CD4-positive, alpha-beta T cell (primary cell): ENCODE data around the gene INTS3. TPM values are rescaled to one million over a fixed set of nuclear protein-coding genes. Genes with fewer than 3 reads are reported as not detected.

Source experiments
- ATAC-seq: fragments of 200-7000 bp; cut with Tn5 transposase; one replicate; pipeline ENCODE4 v1.10.0; 2022; ENCODE audit warnings: mild to moderate bottlenecking; ENCODE audit not compliant: poor library complexity
- CTCF ChIA-PET: fragments of 350-600 bp; sonication (Branson Sonifier 250); formaldehyde crosslinking; loops from one replicate; lab custom pipeline; 2021; ENCODE audit warnings: antibody characterized with exemption, inconsistent platforms; lab: Charles Lee
- POLR2A ChIA-PET: fragments of 350-600 bp; sonication (Branson Sonifier 250); formaldehyde crosslinking; loops from one replicate; lab custom pipeline; 2021; ENCODE audit warnings: antibody characterized with exemption, inconsistent platforms; lab: Charles Lee
- DNase-seq, 14 experiments: peaks; one replicate each; pipeline ENCODE4 v3.0.0-alpha.2; 2013 to 2020; ENCODE audit warnings: mixed read lengths in 2 of 14
- H3K27ac ChIP-seq, 2 donors: one replicate each; pipeline versions ENCODE4 v1.5.1 to v1.7.0; 2013; ENCODE audit warnings: low read length in 2 of 2, low read depth in 1 of 2, mild to moderate bottlenecking in 1 of 2
- H3K27me3 ChIP-seq, 2 experiments: 1 replicate in 1 of 2; 2 replicates in 1 of 2; pipeline versions ENCODE4 v1.6.1 to v1.7.0; 2013; ENCODE audit warnings: low read length in 2 of 2, control low read depth in 1 of 2, mild to moderate bottlenecking in 1 of 2, moderate library complexity in 1 of 2; ENCODE audit not compliant: insufficient read depth in 2 of 2, control insufficient read depth in 1 of 2
- H3K36me3 ChIP-seq: one replicate; pipeline ENCODE4 v1.6.1; 2013; ENCODE audit warnings: low read length, control low read depth; ENCODE audit not compliant: insufficient read depth
- H3K4me1 ChIP-seq: one replicate; pipeline ENCODE4 v1.6.1; 2013; ENCODE audit warnings: low read length, control low read depth; ENCODE audit not compliant: insufficient read depth
- H3K4me3 ChIP-seq: one replicate; pipeline ENCODE4 v1.5.1; 2013; ENCODE audit warnings: mild to moderate bottlenecking, low read length, moderate library complexity
- H3K9me3 ChIP-seq, 2 experiments: 1 replicate in 1 of 2; 2 replicates in 1 of 2; pipeline versions ENCODE4 v1.6.1 to v1.7.0; 2013; ENCODE audit warnings: low read length in 2 of 2, mild to moderate bottlenecking in 2 of 2, control low read depth in 1 of 2, moderate library complexity in 1 of 2; ENCODE audit not compliant: control insufficient read depth in 1 of 2, insufficient read depth in 1 of 2
- H3K27ac Mint-ChIP-seq: one replicate; pipeline ENCODE4 v1.8.0; 2020; ENCODE audit warnings: mixed read lengths
- H3K27me3 Mint-ChIP-seq: one replicate; pipeline ENCODE4 v1.8.0; 2021; ENCODE audit warnings: mixed read lengths
- H3K36me3 Mint-ChIP-seq: one replicate; pipeline ENCODE4 v1.8.0; 2021; ENCODE audit warnings: low read depth, mixed read lengths
- H3K4me1 Mint-ChIP-seq: one replicate; pipeline ENCODE4 v1.8.0; 2021; ENCODE audit warnings: low read depth, mixed read lengths
- H3K4me3 Mint-ChIP-seq: one replicate; pipeline ENCODE4 v1.8.0; 2020; ENCODE audit warnings: mild to moderate bottlenecking, mixed read lengths
- H3K9me3 Mint-ChIP-seq: one replicate; pipeline ENCODE4 v1.8.0; 2020; ENCODE audit warnings: mixed read lengths
- intact Hi-C, 2 experiments: fragments of 100-400 bp; cut with DNase I in 1 of 2; cut with micrococcal nuclease in 1 of 2; formaldehyde crosslinking; loops; one replicate each; pipeline versions ENCODE4 v1.15.1 to v1.9.0; 2023 to 2025; cut with DNase I, micrococcal nuclease
- total RNA-seq, 174 experiments: library from RNA in 2 of 174; stranded (reverse) in 2 of 174; gene quantifications; one replicate each; pipeline ENCODE4 v1.2.3 and lab custom pipeline; 2021 to 2026
- TF ChIP-seq, protein P1 (sequence below): fragments of 200-600 bp; IDR thresholded peaks from one replicate; pipeline ENCODE4 v1.8.0; 2022; ENCODE audit warnings: antibody characterized with exemption, mild to moderate bottlenecking

Gene INTS3
- total RNA-seq, 2 experiments from 2014 or later, result 24.9 to 27.4 TPM

GRCh38 chr1:153774780-153775457 lies 47.1 kb downstream of the INTS3 start, which contains the start of gene SLC27A3:
Gene SLC27A3, plus strand, starts transcription at chr1:153775407. Its CDS starts 91 bp downstream, at chr1:153775498.
- Histone ChIP-seq H3K4me1 (peaks cover 25% of the 10 kb centered on the region), H3K36me3 (peaks cover 29% of the 10 kb centered on the region), H3K27ac (peak within 1 kb of the TSS in 1 of 2 donors; percentile 41), H3K27me3 (no peaks in the 10 kb centered on the region), H3K9me3 (no peaks in the 10 kb centered on the region), H3K4me3 (peak within 1 kb of the TSS; percentile 72)
- Mint-ChIP-seq H3K9me3 (no peaks in the 10 kb centered on the region), H3K4me3 (peak within 1 kb of the TSS; percentile 86), H3K36me3 (peaks cover 14% of the 10 kb centered on the region), H3K4me1 (peaks cover 16% of the 10 kb centered on the region), H3K27ac (peak within 1 kb of the TSS; percentile 51), H3K27me3 (no peaks in the 10 kb centered on the region)
- ChIA-PET POLR2A (interaction anchor here (0.7 to 2.0 kb wide), 11 partner anchors 9 to 218 kb away, joined by 3 to 17 read pairs (median 6); partner anchors contain the start of genes CHTOP, INTS3, JTB and RPS27), CTCF (no interaction called here)
- ATAC-seq (peak; percentile 31), DNase-seq (peak in 2 of 14 experiments; percentile 6 to 45)
- TF ChIP-seq, protein P1, sequence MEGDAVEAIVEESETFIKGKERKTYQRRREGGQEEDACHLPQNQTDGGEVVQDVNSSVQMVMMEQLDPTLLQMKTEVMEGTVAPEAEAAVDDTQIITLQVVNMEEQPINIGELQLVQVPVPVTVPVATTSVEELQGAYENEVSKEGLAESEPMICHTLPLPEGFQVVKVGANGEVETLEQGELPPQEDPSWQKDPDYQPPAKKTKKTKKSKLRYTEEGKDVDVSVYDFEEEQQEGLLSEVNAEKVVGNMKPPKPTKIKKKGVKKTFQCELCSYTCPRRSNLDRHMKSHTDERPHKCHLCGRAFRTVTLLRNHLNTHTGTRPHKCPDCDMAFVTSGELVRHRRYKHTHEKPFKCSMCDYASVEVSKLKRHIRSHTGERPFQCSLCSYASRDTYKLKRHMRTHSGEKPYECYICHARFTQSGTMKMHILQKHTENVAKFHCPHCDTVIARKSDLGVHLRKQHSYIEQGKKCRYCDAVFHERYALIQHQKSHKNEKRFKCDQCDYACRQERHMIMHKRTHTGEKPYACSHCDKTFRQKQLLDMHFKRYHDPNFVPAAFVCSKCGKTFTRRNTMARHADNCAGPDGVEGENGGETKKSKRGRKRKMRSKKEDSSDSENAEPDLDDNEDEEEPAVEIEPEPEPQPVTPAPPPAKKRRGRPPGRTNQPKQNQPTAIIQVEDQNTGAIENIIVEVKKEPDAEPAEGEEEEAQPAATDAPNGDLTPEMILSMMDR, result no peak
- intact Hi-C loops, result no loop called here

DNA sequence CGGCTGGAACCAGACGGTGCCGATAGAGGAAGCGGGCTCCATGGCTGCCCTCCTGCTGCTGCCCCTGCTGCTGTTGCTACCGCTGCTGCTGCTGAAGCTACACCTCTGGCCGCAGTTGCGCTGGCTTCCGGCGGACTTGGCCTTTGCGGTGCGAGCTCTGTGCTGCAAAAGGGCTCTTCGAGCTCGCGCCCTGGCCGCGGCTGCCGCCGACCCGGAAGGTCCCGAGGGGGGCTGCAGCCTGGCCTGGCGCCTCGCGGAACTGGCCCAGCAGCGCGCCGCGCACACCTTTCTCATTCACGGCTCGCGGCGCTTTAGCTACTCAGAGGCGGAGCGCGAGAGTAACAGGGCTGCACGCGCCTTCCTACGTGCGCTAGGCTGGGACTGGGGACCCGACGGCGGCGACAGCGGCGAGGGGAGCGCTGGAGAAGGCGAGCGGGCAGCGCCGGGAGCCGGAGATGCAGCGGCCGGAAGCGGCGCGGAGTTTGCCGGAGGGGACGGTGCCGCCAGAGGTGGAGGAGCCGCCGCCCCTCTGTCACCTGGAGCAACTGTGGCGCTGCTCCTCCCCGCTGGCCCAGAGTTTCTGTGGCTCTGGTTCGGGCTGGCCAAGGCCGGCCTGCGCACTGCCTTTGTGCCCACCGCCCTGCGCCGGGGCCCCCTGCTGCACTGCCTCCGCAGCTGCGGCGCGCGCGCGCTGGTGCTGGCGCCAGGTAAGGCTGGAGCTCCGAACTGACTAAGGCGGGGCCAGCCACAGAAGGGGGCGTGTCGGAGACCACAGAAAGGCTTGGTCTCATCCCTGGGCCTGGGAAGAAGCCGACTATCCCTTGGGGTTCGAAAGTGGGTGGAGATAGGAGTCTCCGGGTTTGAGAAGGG lies 47.8 kb downstream of the INTS3 start:
- Mint-ChIP-seq H3K4me3 (peak overlapping the region; percentile 86), H3K36me3 (peaks cover 6% of the 10 kb centered on the region), H3K27me3 (no peaks in the 10 kb centered on the region), H3K4me1 (peaks cover 16% of the 10 kb centered on the region), H3K27ac (peak overlapping the region; percentile 51), H3K9me3 (no peaks in the 10 kb centered on the region)
- POLR2A ChIA-PET, result interaction anchor here (0.7 to 2.0 kb wide), 15 partner anchors 8 to 445 kb away, joined by 3 to 17 read pairs (median 5); partner anchors contain the start of genes CHTOP, CRTC2, INTS3 and JTB
- intact Hi-C loops, result no loop called here
- peak; percentile 42 to 81 (median 64) for DNase-seq
- CTCF ChIA-PET, result interaction anchor here (1.0 kb wide), 1 partner anchor 10 kb away, joined by 4 read pairs; no protein-coding TSS in a partner anchor
- TF ChIP-seq, protein P1, result no peak
- Histone ChIP-seq H3K27ac (peak overlapping the region in 1 of 2 donors; percentile 41), H3K9me3 (no peaks in the 10 kb centered on the region), H3K4me1 (peaks cover 25% of the 10 kb centered on the region), H3K36me3 (peaks cover 22% of the 10 kb centered on the region), H3K4me3 (peak overlapping the region; percentile 72), H3K27me3 (no peaks in the 10 kb centered on the region)
- ATAC-seq, result peak; percentile 80

DNA sequence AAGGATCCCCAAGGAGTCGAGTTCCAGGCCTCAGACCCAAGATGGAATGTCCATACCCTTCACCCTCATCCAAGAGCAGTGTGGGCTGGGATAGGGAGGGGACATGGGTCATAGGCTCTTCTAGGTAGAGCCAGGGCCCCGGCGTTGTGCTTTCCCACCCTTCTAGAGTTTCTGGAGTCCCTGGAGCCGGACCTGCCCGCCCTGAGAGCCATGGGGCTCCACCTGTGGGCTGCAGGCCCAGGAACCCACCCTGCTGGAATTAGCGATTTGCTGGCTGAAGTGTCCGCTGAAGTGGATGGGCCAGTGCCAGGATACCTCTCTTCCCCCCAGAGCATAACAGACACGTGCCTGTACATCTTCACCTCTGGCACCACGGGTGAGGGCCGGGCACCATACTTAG lies 48.5 kb downstream of the INTS3 start:
- Mint-ChIP-seq H3K27me3 (no peaks in the 10 kb centered on the region), H3K27ac (peak overlapping the region; percentile 51), H3K36me3 (peaks cover under 1% of the 10 kb centered on the region), H3K4me3 (peak overlapping the region; percentile 78), H3K9me3 (no peaks in the 10 kb centered on the region), H3K4me1 (peaks cover 16% of the 10 kb centered on the region)
- ChIA-PET CTCF (interaction anchor here (1.0 kb wide), 1 partner anchor 9 kb away, joined by 4 read pairs; no protein-coding TSS in a partner anchor), POLR2A (interaction anchor here (0.9 to 2.0 kb wide), 11 partner anchors 9 to 444 kb away, joined by 4 to 17 read pairs (median 5); partner anchors contain the start of genes CHTOP, CRTC2, JTB and RPS27)
- Histone ChIP-seq H3K36me3 (peaks cover 16% of the 10 kb centered on the region), H3K9me3 (no peaks in the 10 kb centered on the region), H3K4me3 (peak overlapping the region; percentile 72), H3K27me3 (no peaks in the 10 kb centered on the region), H3K27ac (no peak overlapping the region), H3K4me1 (peaks cover 25% of the 10 kb centered on the region)
- TF ChIP-seq, protein P1, result no peak
- intact Hi-C loops, result no loop called here
- ATAC-seq, result no peak
- peak in 1 of 14 experiments; percentile 25 for DNase-seq
